NCI-H146 treated with DMSO at 0.1 percent for 48 hours (cell line): ENCODE data around the gene MRPS25.
"Not testable (repeated sequence)": the region's sequence is repeated elsewhere in the genome, so short reads cannot be mapped to it uniquely, and the experiment has no call there.

ENCODE experiments used
- DNase-seq: peaks from one replicate; lab custom pipeline; 2025; ENCODE audit not compliant: unreplicated experiment; lab: John Stamatoyannopoulos, UW

MRPS25 gene

DNA sequence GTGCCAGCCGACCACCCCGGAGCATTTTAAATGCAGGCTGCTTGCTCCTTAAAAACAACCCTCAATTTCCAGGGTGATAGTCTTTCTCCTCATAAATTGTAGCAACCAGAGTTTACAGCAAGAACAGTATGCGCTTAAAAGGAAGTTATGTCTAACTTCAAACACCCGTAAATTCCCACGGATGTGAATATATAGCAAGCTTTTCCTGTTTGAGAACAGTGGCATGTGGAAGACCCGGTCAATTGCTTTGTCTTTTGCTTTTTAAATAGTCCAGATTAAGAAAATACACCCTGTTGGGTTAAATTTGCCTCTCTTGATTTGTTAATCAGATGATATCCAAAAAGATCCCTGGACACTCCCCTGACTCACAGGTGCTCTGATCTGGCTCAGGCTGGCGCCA lies 20.8 kb downstream of the MRPS25 start:
- no peak for DNase-seq

DNA sequence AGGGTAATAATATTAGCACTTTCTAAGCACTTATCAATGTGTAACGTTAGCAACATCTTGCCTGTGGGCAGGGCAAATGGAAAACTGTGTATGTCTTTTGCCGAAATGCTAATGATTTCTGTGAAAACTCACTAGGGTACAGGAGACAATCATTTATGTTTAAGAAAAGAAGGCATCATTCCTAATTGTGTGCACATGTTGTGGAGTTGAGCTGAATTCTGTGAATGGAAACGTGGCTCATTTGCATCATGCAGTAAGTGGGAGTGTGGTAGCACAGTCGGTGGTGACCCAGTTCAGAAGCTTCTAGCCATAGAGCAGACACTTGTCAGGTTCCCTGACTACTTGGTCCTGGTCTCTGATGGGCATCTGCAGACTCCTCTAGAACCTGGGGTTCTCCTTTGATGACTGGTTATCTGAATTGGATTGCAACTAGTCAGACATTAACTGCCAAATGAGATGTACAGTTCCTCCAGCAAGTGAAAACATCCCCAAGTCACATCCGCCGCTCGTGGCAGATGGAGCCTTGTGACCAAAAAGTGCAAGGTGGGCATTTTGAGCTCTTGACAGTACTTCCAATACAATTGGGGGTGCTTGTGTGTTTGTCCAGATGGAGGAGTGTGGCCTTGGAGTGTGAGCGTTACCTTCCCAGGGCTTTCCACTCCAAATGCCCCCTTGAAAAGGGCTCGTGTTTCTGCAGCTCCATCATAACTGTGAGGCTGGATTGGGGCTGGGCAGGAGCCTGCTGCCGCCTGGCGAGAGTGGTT lies 21.5 kb downstream of the MRPS25 start:
- no peak for DNase-seq

DNA sequence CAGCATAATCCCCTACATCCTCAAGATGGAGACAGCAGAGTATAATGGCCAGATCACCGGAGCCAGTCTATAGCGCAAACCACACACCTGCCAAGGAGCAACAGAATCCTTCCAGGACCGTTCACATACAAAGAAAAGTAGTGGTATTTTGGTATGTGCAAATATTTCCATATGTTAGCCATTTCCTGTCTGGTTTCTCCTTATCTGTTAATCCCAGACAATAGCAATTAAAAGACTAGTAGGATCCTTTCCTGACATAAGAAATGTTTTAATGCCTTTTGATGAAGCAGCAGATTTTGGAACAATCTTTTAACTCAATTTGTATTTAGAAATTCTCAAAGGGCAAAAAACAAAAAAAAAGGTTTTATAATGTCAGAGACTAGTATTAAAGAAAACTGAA lies 22.2 kb downstream of the MRPS25 start:
- DNase-seq = no peak

DNA sequence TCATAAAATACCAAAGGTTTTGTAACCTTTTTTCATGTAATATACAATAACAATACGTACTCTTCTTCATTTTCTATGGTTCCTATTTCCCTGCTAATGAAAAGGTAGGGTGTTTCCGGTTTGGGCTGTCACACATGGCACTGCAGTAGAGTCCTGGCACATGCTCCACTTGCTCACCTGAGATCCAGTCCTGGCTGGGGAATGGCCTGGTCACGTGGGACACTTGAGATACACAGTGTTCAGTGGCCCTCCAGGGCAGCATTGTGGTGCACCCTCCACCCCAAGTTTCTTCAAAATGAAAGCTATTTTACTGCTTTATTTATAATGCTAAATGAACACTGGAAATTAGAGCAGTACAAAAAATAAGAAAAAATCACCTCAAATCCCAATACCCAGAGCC lies 23.2 kb downstream of the MRPS25 start:
- no peak for DNase-seq

DNA sequence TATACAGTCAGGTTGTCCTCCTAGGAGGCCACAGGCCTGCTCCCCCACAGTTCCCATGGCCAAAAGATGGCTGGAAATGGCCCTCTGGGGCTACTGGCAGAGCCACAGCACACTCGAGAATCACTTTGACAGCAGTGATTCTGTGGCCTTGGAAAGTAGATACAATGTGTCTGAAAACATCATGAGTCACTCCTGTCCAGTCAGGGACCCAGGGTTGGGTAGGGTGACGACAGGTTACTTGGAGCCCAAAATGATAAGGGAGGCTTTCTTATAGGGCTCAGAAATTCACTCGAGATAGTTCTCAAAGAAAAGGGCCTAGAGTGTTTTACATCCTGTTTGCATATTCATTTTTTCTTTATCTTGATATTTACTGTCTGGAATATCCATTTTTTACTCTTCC lies 24.3 kb downstream of the MRPS25 start:
- DNase-seq = no peak

DNA sequence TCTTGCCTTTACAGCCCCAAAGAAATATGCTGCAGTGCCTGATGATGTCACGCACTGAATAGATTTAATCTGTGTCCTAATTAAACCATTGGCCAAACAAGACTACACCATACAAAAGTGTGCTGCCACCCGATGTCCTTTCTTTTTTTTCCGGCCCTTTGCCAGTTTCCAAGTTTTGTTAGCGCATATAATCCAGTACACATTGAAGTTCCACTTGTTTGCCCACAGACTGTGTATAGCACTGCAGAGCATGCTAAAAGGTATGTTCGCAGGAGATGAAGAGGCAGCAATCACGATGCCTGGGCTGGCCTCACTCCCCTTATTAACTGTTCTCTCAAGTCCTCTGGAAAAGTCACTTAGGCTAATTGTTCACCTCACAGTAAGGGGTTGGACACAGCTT lies 26.8 kb downstream of the MRPS25 start:
- DNase-seq = no peak

DNA sequence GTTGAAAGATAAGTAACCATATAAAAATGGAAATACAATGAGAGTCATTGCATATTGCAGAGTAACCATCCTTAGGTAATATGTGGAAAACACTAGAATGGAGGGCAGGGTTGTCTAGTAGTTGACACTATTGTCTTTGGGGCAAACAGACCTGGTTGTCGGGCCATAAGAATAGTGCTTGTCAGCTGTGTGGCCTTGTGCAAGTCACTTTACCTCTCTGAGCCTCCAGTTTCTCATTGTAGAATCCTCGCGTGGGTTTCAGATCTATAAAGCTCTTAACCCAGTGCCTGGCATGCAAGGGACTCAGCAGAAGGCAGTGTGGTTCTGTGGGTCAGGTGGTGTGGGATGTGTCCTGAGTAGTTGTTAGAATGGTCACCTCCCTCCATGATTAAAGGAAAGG lies 32.0 kb downstream of the MRPS25 start:
- no peak for DNase-seq

DNA sequence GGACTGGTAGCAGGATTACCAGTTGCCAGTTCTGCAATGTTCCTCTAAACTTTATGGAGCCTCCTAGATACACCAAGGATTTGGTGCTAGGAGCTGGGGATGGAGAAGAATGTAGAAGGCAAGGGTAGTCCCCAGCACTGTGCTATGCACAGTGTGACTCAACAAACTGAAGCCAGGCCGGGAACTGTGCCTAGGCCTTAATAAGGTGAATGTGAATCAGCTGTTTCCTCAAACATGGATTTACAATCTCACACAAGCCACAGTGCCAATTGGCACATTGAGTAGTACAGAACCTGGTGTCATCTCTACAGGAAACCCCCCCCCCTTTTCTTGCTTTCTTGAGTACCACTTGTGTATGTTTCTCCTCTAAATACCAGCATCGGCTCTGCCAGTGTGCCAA lies 32.5 kb downstream of the MRPS25 start:
- no peak for DNase-seq

DNA sequence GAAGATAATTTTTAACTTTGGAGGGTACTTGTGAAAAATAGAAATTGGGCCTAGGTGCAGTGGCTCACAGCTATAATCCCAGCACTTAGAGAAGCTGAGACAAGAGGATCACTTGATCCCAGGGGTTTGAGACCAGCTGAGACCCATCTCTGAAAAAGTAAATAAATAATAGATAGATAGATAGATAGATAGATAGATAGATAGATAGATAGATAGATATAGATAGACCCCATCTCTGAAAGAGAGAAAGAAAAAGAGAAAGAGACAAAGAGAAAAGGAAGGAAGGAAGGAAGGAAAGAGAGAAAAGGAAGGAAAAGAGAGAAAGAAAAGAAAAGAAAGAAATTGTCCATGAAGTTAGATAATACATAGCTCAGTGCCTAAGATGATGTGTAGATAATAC lies 35.5 kb downstream of the MRPS25 start:
- DNase-seq = no peak

DNA sequence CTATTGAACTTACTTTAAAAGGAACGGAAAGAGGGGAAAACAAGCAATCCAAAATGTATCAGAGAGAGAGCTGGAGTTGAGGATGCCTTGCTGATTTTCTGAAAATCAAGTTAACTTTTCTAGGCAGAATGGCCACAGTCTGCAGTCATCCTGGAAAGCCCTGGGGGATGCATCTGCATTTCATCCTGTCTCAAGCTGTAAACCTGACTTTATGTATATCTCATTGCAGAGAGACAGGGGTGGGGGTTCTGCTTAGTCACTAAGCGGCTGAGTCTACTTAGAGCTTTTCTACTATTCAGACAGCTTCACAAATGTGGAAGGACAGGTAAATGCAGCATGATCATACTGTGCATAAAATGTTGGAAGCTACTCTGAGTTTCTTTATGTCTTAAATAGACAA lies 41.4 kb downstream of the MRPS25 start:
- no peak for DNase-seq

DNA sequence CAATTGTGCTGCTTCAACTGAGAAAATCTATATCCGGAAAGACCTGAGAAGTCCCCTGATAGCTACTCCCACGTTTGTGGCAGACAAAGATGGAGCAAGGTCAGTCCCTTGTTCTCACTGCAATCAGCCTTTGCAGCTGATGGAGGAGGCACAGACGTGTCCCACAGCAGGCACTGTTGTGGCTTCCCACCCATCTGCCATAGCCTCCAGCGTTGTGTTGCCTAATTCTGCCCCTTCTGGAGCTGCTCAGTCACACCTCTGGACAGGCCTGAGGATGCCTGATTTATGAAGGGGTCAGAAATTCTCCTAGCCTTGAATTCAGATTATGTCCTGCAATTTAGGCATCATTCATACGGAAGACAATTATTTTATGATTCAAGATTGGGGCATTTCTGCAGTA lies 41.9 kb downstream of the MRPS25 start:
- DNase-seq = no peak

DNA sequence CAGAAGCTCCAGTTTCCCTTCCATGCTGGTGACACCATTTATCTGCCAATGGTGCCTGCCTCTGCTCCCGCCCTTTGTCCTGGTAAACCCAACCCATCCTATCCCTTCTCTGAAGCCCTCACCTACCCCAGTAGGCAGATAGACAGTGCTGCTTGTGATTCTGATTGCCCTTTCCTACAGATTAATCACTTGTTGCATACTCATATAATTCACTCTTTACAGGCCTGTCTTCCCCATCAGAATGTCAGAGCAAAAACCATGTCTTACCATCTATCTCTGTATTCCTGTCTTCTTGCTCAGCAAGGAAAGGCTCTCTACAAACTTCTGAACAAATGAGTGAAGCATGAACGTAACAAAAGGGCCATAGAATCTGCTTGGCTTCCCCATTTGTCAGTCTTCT lies 47.9 kb downstream of the MRPS25 start:
- DNase-seq = no peak

DNA sequence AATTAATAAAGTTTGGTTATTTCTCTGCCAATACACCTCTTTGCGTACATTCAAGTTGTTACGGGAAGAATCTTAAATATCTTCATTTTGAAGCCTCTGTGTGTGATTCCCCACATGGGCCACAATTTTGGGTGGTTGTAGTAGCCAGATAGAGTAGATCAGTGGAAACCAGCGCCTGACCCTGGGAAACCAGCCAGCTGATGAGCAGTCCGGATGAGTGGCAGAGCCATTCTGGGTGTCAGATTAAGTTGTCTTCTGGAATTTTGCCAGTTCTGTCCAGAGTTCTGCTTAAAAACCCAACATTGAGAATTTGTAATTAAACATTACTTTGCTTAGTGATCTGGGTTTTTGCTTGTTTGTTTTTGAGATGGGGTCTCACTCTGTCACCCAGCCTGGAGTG lies 49.7 kb downstream of the MRPS25 start:
- DNase-seq = no peak

DNA sequence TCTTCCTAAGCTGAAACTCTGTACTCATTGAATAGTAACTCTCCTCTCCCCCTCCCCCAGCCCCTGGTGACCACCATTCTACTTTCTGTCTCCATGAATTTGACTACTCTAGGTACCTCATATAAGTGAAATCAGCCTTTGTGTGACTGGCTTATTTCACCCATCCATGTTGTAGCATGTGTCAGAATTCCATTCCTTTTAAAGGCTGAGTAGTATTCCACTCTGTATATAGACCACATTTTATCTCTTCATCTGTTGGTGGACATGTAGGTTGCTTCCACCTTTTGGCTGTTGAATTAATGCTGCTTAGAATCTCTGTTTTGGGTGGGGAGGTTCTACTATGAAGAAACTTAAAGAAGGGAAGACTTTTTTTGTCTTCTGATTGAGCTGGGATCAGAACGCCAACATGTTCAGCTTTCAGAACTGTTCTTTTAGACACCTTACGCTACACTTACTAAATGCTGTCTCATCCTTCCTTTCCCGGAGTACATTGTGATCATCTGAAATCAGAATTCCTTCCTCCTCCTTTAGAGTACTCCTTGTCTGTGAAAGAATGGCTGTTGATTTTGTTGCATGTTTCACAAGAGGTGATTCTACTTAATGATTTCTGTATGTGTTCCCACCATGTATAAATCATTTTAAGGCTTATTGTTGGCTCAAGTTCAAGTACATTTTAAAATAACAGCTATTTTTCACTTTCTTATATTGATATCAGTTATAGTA lies 50.3 kb downstream of the MRPS25 start:
- no peak for DNase-seq

DNA sequence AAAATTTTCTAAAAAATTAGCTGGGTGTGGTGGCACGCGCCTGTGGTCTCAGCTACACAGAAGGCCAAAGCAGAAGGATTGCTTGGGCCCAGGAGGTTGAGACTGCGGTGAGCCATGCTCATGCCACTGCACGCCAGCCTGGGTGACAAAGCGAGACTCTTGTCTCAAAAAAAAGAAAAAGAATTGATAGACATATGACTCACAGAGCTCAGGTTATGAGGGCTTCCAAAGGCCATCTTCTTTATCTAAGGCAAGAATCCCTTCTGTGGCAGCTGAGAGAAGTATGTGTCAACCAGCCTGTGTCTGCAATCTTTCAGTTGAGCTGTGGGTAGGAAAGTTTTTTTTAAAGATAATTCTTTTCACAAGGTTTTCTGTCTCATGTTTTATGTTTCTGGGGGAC lies 53.9 kb downstream of the MRPS25 start:
- DNase-seq = no peak

DNA sequence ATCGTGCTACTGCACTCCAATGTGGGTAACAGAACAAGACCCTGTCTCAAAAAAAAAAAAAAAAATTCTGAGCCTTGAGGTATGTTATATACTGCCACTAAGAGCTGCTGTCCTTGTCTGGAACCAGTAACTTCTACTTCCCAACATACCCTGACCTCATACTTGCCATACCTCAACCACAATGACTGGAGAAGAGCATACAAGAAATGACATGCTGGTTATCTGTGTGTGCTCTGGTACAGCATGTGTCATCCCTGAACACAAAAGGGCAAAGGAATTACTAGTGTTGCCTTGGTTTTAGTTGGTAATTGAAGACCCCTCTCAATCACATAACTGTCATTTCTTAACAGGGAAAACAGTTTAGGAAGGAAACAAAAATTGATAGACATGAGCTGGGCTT lies 54.5 kb downstream of the MRPS25 start:
- no peak for DNase-seq

DNA sequence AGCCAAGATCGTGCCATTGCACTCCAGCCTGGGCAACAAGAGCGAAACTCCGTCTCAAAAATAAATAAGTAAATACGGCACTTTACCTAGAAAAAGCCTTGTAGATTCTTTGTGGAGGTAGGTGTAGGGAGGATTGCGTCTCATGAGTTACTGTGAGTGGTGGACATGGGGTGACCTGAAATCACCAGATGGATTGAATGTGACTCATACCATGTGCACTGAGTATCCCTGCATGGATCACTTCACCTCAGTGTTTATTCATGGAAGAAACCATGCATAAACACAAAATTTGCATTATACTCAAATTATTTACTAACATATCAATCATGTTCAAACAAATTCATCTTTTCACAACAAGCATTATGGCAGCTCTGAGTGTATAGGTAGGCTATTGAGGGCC lies 55.9 kb downstream of the MRPS25 start:
- no peak for DNase-seq

DNA sequence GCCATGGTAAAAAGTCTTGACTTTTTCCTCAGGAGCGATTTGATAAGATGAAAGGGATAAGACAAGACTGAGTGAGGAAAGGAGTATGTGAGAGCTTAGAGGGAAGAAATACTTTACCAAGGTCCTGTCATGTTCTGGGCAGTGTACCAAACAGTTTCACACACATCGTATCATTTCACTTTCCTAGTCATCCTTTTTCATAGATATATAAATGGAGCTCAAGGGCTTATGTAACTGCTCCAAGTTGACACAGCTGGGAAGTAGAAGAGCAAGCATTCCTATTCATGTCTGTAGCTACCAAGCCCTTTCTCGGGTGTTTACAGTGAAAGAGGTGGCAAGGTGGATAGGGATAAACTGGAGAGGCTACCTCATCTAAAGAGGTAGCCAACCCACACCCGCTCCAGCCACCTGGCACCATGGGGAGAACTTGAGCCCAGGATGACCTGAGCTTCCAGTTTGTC lies 57.4 kb downstream of the MRPS25 start:
- no peak for DNase-seq

DNA sequence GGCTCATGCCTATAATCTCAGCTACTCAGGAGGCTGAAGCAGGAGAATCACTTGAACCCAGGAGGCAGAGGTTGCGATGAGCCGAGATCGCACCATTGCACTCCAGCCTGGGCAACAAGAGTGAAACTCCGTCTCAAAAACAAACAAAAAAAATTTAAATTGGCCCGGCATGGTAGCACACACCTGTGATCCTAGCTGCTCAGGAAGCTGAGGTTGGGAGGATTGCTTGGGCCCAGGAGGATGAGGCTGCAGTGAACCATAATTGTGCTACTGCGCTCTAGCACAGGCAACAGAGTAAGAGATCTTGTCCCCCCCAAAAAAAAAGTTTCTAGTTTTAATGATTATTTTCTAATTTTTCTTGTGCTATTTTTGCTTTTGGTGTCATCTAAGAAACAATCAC lies 65.9 kb downstream of the MRPS25 start:
- not testable (repeated sequence) for DNase-seq
